ENCODE measurements around the gene LIPI. TPM values are rescaled to one million over a fixed set of nuclear protein-coding genes. Genes with fewer than 3 reads are reported as not detected.
"Not testable (repeated sequence)": the region's sequence is repeated elsewhere in the genome, so short reads cannot be mapped to it uniquely, and the experiment has no call there.

LIPI gene
- total RNA-seq, 2 donors from 2014 or later = not detected

- H3K4me1 ChIP-seq = no peaks in the 10 kb centered on the region
- TF ChIP-seq CTCF (IDR thresholded peaks at IDR 0.05) = no peak
- no peak for DNase-seq
- intact Hi-C loops (cut with DNase I) = no loop called here
- no peak overlapping the region for H3K4me3 ChIP-seq
- no peak overlapping the region for H3K27ac ChIP-seq
- H3K27me3 ChIP-seq = no peaks in the 10 kb centered on the region
- no peak overlapping the region for H3K9ac ChIP-seq (ENCODE audit: low read depth in 2 of 2, low read length in 2 of 2)
- no peaks in the 10 kb centered on the region for H3K36me3 ChIP-seq
- H3K9me3 ChIP-seq = no peaks in the 10 kb centered on the region
Measured at GRCh38 chr21:14119038-14119437, 91.7 kb downstream of the LIPI start.

- intact Hi-C loops (cut with DNase I) = no loop called here
- H3K27me3 ChIP-seq = no peaks in the 10 kb centered on the region
- no peaks in the 10 kb centered on the region for H3K4me1 ChIP-seq
- DNase-seq = no peak
- TF ChIP-seq CTCF (IDR thresholded peaks at IDR 0.05) = no peak
- no peak overlapping the region for H3K27ac ChIP-seq
- no peaks in the 10 kb centered on the region for H3K9me3 ChIP-seq
- H3K9ac ChIP-seq (ENCODE audit: low read depth in 2 of 2, low read length in 2 of 2) = no peak overlapping the region
- H3K4me3 ChIP-seq = no peak overlapping the region
- no peaks in the 10 kb centered on the region for H3K36me3 ChIP-seq
Measured at GRCh38 chr21:14116080-14116481, 94.7 kb downstream of the LIPI start.

- intact Hi-C loops (cut with DNase I) = no loop called here
- Histone ChIP-seq H3K4me3 (no peak overlapping the region), H3K36me3 (no peaks in the 10 kb centered on the region), H3K27me3 (no peaks in the 10 kb centered on the region), H3K4me1 (no peaks in the 10 kb centered on the region), H3K9me3 (no peaks in the 10 kb centered on the region), H3K9ac (ENCODE audit: low read depth in 2 of 2, low read length in 2 of 2) (no peak overlapping the region), H3K27ac (no peak overlapping the region)
- no peak for TF ChIP-seq CTCF (IDR thresholded peaks at IDR 0.05)
- no peak for DNase-seq
Measured at GRCh38 chr21:14115646-14116045, 95.1 kb downstream of the LIPI start.

GRCh38 chr21:14114251-14114650 is 96.5 kb downstream of the LIPI start:
- Histone ChIP-seq H3K4me1 (no peaks in the 10 kb centered on the region), H3K27ac (no peak overlapping the region), H3K9ac (ENCODE audit: low read depth in 2 of 2, low read length in 2 of 2) (no peak overlapping the region), H3K9me3 (no peaks in the 10 kb centered on the region), H3K27me3 (no peaks in the 10 kb centered on the region), H3K4me3 (no peak overlapping the region), H3K36me3 (no peaks in the 10 kb centered on the region)
- no peak for TF ChIP-seq CTCF (IDR thresholded peaks at IDR 0.05)
- no peak for DNase-seq
- intact Hi-C loops (cut with DNase I) = no loop called here

GRCh38 chr21:14104564-14104963 is 106.2 kb downstream of the LIPI start:
- H3K4me3 ChIP-seq; H3K36me3 ChIP-seq; H3K27me3 ChIP-seq; intact Hi-C loops (cut with DNase I); H3K9ac ChIP-seq (ENCODE audit: low read depth in 2 of 2, low read length in 2 of 2); H3K27ac ChIP-seq; H3K9me3 ChIP-seq; H3K4me1 ChIP-seq: not testable (repeated sequence)
- peak; percentile 1 for DNase-seq

- no peaks in the 10 kb centered on the region for H3K4me1 ChIP-seq
- DNase-seq = peak; percentile 3
Measured at GRCh38 chr21:14099570-14099969, 111.2 kb downstream of the LIPI start.

More at GRCh38 chr21:14099570-14099969, 111.2 kb downstream of the LIPI start:
- Histone ChIP-seq H3K27ac (no peak overlapping the region), H3K36me3 (no peaks in the 10 kb centered on the region), H3K27me3 (no peaks in the 10 kb centered on the region), H3K9me3 (no peaks in the 10 kb centered on the region), H3K9ac (ENCODE audit: low read depth in 2 of 2, low read length in 2 of 2) (no peak overlapping the region), H3K4me3 (no peak overlapping the region)
- TF ChIP-seq CTCF (IDR thresholded peaks at IDR 0.05) = no peak
- intact Hi-C loops (cut with DNase I) = no loop called here
